GM19463 (cell line): ENCODE results near the gene LRRC45.
A peak's percentile ranks its signal among the peaks of the same experiment; 100 is the strongest.

Experiments used
- ATAC-seq: cut with Tn5 transposase; IDR thresholded peaks from one replicate; pipeline ENCODE4 v1.9.1; 2021; ENCODE audit warnings: mild to moderate bottlenecking, moderate library complexity; ENCODE audit not compliant: unreplicated experiment

The LRRC45 gene

GRCh38 chr17:82060614-82061013, 37.5 kb downstream of the LRRC45 start:
- ATAC-seq: no peak

- ATAC-seq: no peak
These were observed 38.2 kb downstream of the LRRC45 start for GRCh38 chr17:82061047-82061925.

- ATAC-seq: no peak
These were observed 39.2 kb downstream of the LRRC45 start for GRCh38 chr17:82062076-82062983.

GRCh38 chr17:82062984-82063368, 39.9 kb downstream of the LRRC45 start:
- ATAC-seq: no peak

- no peak for ATAC-seq
These were observed 40.6 kb downstream of the LRRC45 start for GRCh38 chr17:82063424-82064415.

- ATAC-seq: no peak
These were observed 41.5 kb downstream of the LRRC45 start for GRCh38 chr17:82064433-82065192.

GRCh38 chr17:82065193-82065637, 42.1 kb downstream of the LRRC45 start:
- ATAC-seq: peak; percentile 14

GRCh38 chr17:82065638-82066303, 42.7 kb downstream of the LRRC45 start, which contains the start of gene DUS1L:
TSS of gene DUS1L (minus strand) at chr17:82065804. CDS start at chr17:82065059, 745 bp downstream.
- peak; percentile 61 for ATAC-seq

GRCh38 chr17:82070611-82071010, 47.5 kb downstream of the LRRC45 start:
- ATAC-seq: no peak

GRCh38 chr17:82072827-82073226, 49.7 kb downstream of the LRRC45 start:
- ATAC-seq: no peak

GRCh38 chr17:82073446-82073845, 50.3 kb downstream of the LRRC45 start:
- no peak for ATAC-seq

- no peak for ATAC-seq
These were observed 53.1 kb downstream of the LRRC45 start for GRCh38 chr17:82076018-82076784.

- no peak for ATAC-seq
These were observed 53.9 kb downstream of the LRRC45 start for GRCh38 chr17:82076785-82077591.

- no peak for ATAC-seq
These were observed 54.7 kb downstream of the LRRC45 start for GRCh38 chr17:82077617-82078358.

- no peak for ATAC-seq
These were observed 55.3 kb downstream of the LRRC45 start for GRCh38 chr17:82078433-82078832.

- ATAC-seq: no peak
These were observed 56.0 kb downstream of the LRRC45 start for GRCh38 chr17:82079001-82079677.
